NCI-H2029 (cell line): Measurements from ENCODE around the gene ARL4A.
"Not testable (repeated sequence)": the region's sequence is repeated elsewhere in the genome, so short reads cannot be mapped to it uniquely, and the experiment has no call there.

Experiments used
- DNase-seq: peaks from one replicate; lab custom pipeline; 2025; lab: John Stamatoyannopoulos, UW

Gene ARL4A

DNA sequence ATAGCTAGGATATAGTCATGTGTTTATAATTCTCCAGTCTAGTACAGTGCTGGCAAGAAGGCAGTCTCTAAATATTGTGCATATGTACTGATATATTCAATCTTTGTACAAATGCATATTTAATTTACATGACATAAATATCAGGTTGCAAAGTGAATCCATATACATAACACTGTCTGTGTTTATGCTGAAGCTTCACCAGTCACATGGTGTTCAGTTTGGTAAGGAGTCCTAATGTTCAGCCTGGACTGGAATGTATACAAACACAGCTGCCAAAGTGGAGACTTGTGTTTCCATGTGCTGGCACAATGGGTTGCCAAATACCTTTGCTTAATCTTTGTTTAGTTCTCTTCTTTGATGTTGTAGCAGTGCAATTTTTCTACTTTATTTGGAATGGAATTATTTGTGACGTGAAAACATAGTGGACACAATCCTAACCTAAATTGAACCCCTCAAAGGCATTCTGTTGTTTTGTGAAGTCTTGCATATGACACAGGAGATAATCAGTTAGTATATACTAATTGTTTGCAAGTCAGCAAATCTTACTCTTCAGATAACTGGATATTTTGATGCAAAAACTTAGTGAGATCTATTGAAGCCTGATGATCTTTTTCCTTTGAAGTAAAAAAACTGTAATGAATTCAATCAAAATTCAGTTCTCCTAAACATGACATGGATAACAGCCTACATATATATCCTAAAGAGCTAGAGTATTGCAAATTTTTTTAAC lies 17.3 kb upstream of the ARL4A start:
- DNase-seq, result no peak

DNA sequence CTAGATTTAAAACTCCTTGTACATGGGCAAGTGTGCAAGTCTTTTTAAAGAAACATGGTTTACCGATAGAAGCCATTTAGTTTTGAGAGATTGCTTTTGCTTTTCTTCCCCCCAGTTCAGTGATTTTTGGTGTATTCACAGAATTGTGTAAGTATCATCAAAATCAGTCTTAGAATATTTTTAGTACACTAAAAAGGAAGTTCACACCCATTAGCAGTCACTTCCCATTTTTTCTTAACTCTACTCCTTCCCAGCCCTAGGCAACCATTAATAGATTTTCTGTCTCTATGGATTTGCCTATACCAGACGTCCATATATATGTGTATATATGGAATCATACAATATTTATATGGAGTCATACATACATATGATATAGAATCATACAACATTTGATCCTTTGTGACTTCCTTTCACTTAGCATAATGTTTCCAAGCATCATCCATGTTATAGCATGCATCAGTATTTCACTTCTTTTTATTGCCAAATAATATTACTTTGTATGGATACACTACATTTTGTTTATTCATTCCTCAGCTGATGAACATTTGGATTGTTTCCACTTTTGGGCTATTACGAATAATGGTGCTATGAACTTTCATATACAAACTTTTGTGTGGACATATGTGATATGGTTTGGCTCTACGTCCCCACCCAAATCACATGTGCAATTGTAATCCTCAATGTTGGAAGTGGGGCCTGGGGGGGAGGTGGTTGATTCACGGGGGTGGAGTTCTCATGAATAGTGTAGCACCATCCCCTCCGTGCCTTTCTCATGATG lies 16.5 kb upstream of the ARL4A start:
- DNase-seq, result no peak

DNA sequence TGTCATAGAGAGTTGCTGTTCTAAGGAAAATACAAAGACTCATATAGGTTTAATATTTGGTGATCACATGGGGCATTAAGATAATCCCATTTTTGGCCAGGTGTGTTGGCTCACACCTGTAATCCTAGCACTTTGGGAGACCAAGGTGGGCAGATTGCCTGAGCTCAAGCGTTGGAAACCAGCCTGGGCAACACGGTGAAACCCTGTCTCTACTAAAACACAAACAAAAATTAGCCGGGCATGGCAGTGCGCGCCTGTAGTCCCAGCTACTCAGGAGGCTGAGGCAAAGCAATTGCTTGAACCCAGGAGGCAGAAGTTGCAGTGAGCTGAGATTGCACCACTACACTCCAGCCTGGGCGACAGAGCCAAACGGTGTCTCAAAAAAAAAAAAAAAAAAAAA lies 14.0 kb upstream of the ARL4A start:
- DNase-seq, result not testable (repeated sequence)

DNA sequence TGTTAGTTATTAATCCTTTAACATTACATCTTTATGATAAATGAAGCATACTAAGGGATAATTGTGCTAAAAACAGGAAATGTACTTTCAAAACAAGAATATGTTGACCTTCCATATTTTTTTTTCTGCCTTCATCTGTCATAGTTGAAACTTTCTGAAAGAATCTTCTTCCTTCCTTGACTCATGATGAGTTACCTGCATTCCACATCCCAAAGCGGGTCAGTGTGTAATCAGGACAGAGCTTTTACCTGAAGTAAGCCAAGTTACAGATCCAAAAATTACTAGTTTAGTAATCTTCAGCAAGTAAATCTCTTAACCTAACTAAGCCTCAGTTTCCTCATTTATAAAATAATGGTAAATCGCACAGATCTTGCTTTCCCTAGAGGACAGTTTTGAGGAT lies 13.4 kb upstream of the ARL4A start:
- DNase-seq, result no peak

DNA sequence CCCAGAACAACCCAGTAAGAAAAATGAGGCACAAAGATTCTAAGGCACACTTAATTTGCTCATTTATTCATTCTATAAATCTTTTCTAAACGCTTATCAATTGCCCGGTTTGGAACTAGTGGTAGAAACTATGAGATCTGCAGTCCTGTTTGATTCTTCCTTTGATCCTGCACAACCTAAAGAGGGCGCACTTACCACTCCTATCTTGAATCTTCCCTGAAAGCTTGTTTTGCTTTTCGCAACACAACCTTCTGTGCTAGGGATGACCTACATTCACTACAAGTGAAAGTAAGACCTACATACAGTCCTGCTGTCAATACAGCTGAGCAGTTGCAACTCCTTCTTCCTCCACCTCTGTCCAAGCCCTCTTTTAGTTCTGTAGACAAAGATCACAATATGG lies 12.6 kb upstream of the ARL4A start:
- DNase-seq, result peak; percentile 38

DNA sequence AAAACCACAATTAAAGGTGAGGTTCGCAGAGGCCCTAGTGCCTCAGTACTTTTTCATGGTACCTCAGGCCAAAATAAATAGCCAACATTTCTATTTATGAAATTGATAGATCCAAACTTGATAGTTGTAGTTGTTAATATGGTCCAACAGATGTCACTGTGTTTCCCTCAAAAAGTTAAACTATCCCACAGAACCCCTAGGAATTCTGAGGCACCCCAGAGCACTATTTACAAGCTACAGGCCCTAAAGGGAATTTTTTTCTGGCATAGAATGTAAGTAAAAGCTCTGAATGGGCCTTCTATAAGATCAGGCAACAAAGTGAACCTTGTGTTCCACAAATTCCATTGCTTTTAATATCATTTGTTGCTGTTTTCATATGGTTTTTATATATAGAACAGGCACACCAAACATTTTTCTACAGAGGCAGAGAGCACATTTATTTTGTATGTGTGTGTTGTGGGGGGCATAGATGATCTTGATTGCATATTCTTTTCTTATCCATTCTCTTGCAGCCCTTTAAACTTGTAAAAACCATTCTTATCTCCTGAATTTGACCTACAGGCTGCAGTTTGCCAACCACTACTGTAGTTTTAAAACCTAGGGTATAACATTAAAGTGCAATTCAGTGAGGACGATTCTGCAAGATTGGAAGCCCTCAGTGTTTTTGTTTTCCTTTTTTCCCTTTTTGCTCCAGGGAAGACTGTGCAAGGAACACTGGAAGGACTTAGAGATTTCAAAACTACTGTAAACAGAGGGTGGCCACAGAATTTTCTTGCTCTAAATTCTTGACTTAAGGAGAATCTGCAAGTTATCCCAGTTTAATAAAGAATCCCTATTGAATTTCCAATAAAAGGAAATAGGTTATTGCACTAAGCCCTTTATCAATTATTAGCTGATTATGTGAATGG lies 3.5 kb upstream of the ARL4A start:
- no peak for DNase-seq

DNA sequence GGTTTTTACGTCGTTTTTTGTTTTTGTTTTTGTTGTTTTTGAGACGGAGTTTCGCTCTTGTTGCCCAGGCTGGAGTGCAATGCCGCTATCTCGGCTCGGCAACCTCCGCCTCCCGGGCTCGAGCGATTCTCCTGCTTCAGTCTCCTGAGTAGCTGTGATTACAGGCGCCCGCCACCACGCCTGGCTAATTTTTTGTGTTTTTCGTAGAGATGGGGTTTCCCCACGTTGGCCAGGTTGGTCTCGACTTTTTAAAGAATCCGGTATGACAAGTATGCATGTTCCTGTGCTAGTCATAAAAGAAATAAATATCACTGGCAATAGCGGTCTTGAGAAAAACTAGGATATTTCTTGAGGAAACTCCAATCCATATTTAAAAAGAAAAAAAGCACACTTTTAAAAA lies 2.7 kb upstream of the ARL4A start:
- DNase-seq, result no peak

DNA sequence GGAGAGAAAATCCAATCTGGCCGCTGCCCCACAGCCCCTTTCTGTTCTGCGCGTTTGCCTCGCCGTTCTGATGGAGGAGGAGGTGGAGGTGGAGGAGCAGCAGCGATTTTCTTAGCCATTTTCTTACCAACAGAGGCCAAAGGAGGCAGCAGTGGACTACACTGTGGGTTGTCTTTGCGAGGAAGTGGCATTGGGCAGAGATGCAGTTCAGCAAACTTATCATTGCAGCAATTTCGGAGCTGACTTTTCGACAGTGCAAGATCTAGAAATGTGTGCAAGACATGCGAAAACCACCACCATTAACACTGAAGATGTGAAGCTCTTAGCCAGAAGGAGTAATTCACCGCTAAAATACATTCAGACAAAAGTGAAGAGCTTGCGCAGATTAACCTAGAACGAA lies 1.9 kb upstream of the ARL4A start:
- DNase-seq, result no peak

DNA sequence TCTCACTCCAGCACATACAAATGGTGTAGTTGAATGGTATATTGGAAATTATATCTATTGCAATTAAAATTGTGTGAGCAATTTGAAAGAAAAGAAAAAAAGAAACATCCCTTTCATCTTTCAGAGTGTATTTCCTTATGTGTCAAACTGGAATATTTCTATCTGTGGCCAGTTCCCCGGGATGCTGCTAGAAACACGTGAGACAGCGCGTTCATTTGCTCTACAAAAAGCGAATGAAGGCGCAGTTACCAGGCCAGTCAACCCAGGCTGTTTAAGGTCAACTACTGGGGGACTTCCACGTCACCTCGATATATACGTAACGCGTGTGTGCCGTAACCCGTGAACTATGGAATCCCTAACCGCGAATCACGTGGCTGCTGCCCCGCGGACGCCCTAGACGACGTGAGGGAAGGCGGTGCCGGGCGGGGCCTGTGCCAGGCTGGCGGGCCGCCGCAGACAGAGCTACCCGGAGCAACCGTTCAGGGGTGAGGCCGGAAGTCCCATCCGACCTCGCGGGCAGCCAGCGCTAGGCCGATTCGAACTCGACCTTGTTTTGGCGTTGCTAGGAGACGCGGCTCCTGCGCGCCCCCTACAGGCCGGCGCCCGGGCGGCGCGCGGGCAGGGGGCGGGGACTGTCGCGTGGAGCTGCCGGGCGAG lies 1.1 kb upstream of the ARL4A start:
- peak; percentile 92 for DNase-seq

DNA sequence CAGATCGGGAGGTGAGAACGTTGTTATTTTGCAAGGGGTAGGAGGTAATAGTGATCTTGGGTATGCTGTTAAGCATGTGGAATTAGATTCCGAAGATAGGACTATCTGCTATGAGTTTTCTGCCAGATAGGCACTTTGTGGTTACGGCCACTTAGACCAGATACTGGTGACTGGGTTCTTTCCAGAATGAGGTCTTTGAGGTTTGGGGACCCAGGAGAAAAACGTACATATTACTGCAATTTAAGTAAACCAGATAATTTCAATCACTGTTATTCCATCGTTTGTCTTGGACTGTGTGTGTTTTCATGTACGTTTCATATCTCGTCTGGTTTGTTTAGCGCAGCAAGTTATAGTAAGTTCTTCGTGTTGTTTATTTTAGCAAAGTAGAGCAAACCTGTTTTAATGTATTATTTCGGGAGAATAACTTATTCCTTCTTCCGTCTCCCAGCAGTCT lies 312 bp downstream of the ARL4A start:
- DNase-seq, result no peak

DNA sequence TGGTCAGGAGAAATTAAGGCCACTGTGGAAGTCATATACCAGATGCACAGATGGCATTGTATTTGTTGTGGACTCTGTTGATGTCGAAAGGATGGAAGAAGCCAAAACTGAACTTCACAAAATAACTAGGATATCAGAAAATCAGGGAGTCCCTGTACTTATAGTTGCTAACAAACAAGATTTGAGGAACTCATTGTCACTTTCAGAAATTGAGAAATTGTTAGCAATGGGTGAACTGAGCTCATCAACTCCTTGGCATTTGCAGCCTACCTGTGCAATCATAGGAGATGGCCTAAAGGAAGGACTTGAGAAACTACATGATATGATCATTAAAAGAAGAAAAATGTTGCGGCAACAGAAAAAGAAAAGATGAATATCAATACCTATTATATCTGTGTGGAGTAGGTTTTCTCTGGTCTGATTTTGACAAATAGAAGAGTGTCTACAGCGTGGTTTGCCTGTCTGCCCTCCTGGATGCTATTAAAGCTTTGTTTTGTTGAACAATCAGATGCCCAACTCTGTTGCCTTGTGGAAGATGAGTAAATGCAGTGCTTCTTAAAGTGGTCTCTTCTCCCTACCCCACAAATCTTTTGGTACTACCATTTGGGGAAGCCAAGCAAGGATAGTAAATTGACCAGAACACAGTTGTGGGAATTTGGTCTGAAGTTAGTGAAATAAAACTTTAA lies 1.2 kb downstream of the ARL4A start:
- DNase-seq, result not testable (repeated sequence)

DNA sequence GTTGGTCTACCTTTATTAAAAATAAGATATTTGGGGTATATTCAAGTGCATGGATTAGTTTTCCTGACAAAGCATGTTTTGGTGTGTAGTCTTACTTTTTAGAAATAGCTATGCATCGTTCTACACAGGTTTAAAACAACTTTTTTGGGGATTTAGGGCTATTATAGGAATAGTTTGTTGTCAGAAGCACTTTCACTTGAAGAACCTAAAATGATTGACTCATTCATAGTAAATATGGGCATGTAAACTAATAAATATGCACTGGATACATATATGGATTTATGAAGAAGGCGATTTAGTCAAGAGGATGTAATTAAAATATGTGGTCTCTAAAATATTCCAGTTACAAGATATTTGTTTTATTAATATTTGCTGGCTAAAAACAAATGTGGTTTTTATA lies 2.0 kb downstream of the ARL4A start:
- DNase-seq, result no peak

DNA sequence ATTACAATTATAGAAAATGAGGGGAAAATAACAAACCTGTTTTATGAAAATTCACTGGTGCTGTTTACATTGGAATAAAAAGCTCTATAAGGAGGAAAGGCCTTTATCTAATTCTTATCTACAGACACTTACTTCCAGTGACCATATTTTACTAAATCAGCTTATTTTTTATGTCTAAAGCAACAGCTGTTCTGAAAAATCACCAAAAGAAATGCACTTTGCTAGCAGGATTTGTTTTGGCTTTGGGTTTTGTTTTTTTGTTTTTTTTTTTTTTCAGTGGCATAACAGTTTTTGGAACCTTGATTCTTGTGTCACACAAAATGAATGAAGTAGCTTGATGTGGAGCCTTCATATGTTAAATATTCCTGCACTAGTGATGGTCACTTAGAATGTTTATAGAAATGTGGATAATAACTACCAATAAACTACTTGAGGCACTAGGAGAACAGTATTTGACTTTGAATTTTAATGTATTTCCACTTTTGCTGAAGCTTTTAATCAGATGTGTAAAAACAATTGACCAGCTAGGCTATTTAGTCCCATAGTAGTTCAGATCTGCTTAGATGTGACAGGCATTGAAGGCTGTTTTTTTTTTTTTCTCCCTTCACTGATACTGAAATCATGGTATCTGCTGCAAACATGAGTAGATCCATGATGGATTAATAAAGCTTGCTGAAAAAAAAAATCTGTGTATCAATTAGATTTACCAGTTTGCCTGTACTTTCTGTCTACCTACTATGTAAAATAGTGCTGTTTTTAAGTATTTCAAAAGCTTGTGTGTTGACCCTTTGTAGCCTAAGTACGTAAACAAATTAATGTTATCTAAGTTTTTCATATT lies 2.8 kb downstream of the ARL4A start:
- DNase-seq, result no peak

DNA sequence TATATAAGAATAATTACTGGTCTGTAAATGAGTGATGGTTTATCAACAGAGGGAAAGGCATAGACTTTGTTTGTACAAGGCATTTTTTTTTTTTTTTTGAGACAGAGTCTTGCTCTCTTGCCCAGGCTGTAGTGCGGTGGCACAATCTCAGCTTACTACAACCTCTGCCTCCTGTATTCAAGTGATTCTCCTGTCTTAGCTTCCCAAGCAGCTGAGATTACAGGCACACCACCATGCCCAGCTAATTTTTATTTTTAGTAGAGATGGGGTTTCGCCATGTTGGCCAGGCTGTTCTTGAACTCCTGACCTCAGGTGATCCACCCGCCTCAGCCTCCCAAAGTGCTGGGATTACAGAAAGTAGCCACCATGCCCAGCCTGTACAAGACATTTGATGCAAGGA lies 4.0 kb downstream of the ARL4A start:
- DNase-seq, result not testable (repeated sequence)

DNA sequence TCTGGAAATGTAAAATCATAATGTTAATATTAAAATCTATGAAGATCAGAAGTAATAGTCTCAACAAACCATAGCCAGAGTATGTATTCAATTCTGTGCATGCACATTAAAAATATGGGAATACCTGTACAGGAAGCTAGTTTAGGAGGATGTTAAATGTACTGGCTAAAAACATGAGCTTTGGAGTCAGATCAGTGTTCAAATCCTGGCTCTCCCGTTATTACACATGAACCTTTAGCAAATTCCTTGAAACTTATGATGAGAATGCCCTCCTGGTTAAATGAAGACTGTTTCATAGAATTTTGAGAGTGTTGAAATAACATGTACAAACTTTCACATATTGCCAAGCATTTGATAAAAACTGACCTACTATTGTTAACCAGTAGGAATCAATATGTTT lies 4.6 kb downstream of the ARL4A start:
- no peak for DNase-seq

DNA sequence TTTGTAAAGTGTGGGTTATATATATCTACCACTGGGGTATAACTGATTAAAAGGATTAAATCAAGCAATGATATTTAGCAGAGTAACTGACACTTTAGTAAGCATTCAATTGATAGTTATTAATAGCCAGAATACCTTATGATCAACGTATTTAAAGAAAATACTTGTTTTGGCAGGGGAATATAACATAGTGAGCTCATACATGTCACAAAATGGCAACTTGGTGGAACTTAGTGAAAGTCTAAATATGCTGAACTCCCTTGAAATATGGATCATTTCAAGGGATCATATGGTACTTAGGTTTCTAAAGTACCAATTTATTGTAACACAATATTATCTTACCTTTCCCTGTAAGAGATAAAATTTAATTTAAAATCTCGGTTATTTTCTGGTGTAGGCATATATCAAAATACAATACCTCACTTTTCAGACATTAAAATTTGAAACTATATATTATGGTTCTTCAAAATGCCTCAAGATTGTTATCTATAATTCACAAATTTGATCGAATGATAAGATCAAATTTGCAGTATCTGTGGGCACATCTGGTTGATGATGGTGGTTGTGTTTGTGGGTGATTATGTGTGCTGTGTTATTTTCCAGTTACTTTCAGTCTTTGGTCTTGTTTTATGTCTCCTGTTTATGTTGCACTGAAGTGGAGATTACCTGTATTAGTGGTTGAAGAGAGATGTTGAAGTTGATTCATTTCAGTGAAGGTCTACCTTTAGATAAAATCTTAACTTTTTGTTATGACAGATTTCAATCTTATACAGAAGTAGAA lies 5.2 kb downstream of the ARL4A start:
- DNase-seq, result no peak

DNA sequence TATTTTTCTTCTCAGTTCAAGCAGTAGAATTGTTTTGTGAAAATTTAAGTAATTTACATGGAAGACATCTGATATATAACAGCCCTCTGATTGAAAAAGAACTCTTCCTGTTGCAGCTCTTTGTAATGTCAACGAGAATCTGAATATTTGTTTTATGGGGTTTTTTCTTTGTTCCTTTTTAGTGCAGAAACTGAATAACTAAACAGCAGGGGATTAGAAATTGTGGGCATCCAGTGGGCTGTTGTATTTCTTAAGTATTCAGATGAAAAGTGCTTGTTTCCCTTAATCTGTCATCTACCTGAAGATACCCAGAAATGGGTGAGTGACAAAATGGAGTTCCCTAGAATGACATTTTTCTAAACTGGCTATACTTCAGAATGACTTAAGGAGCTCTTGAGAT lies 7.4 kb downstream of the ARL4A start:
- no peak for DNase-seq

DNA sequence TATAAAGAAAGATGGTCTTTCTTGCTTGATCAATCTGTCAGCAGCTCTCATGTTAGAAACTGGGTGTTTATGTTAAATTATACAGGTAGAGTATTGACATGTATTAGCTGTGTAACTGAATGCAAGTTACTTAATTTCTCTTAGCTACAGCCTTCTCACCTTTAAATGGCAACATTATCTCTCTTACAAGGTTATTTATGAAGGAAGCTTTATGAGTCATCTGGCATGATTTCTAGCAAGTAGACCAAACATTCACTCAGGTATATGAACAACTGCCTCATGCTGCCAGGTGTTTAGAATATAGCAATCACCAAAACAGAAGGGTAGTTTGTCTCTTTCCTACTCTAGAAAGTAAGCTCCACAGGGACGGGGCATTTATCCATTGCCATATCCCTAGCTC lies 8.5 kb downstream of the ARL4A start:
- no peak for DNase-seq

DNA sequence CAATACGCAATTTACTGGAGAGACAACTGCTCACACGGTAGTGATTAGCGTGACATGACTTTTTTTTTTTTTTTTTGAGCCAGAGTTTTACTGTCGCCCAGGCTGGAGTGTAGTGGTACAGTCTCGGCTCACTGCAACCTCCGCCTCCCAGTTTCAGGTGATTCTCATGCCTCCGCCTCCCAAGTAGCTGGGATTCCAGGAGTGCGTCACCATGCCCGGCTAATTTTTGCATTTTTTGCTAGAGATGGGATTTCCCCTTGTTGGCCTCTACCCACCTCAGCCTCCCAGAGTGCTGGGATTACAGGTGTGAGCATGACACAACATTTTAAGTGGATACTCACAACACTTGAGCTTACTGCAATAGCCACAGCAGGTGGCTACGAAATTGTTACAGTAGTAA lies 11.9 kb downstream of the ARL4A start:
- no peak for DNase-seq

DNA sequence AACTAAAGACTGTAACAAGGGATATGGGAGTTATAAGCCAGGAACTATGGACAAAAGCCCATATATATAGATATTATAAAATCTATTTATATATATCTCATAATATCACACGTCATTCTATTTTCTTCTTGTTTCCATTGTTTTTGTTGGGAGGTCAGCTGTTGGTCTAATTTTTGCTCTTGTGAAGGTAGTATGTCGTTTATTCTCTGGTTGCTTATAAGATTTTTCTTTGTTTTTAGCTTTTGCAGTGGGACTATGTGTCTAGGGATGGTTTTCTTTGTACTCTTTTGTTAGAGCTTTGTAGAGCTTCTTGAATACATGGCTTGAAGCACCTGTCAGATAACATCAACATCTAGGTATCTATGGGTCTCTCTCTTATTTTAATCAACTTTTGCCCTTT lies 14.0 kb downstream of the ARL4A start:
- no peak for DNase-seq
